ENCODE data around the gene TUBA1B.

The TUBA1B gene

GRCh38 chr12:49121047-49121696 is 10.0 kb downstream of the TUBA1B start:
- 27% methylated on average over 5 of the region's 6 CpGs for WGBS
- Histone ChIP-seq H3K4me3 (ENCODE audit: insufficient read depth in 1 of 2, low read depth in 1 of 2, low read length in 2 of 2) (no peak overlapping the region), H2AK5ac (ENCODE audit: low read length, severe bottlenecking) (no peak overlapping the region), H2BK12ac (ENCODE audit: low read length in 2 of 2) (no peak overlapping the region), H3K79me1 (replicated peaks; ENCODE audit: low read length, poor library complexity, severe bottlenecking) (no peaks in the 10 kb centered on the region), H3K9ac (ENCODE audit: low read length) (no peak overlapping the region), H3K4ac (ENCODE audit: low read depth in 1 of 2, low read length in 2 of 2) (no peak overlapping the region), H3K4me1 (ENCODE audit: control insufficient read depth, insufficient read depth, low read depth, low read length) (peaks cover 2% of the 10 kb centered on the region), H3K4me2 (ENCODE audit: low read length, poor library complexity, severe bottlenecking) (no peak overlapping the region), H2BK5ac (ENCODE audit: low read depth, low read length, poor library complexity, severe bottlenecking) (no peak overlapping the region), H3K9me3 (ENCODE audit: control insufficient read depth, low read length) (no peaks in the 10 kb centered on the region), H3K18ac (ENCODE audit: low read depth in 1 of 2, low read length in 2 of 2) (no peak overlapping the region), H3K14ac (ENCODE audit: low read length in 2 of 2) (no peak overlapping the region), H4K91ac (ENCODE audit: low read length) (peak overlapping the region; percentile 18), H2BK15ac (ENCODE audit: low read depth, poor library complexity, severe bottlenecking) (no peak overlapping the region), H2BK120ac (ENCODE audit: low read depth, low read length) (no peak overlapping the region), H3K23ac (ENCODE audit: low read length in 2 of 2) (no peak overlapping the region), H4K8ac (ENCODE audit: low read length) (no peak overlapping the region), H3K36me3 (ENCODE audit: control insufficient read depth in 1 of 2, insufficient read depth in 2 of 2, low read depth in 1 of 2, low read length in 2 of 2) (no peaks in the 10 kb centered on the region), H3K27me3 (ENCODE audit: control insufficient read depth in 1 of 2, insufficient read depth in 1 of 2, low read length in 2 of 2) (no peaks in the 10 kb centered on the region), H2AFZ (ENCODE audit: low read depth, low read length) (no peak overlapping the region), H3K27ac (ENCODE audit: low read length, poor library complexity, severe bottlenecking) (no peak overlapping the region)
- peak; percentile 73 for DNase-seq

- DNase-seq = no peak
- WGBS = 68% methylated on average over 5 of the region's 6 CpGs
- H2BK120ac ChIP-seq (ENCODE audit: low read depth, low read length) = no peak overlapping the region
- H3K9ac ChIP-seq (ENCODE audit: low read length) = peak overlapping the region; percentile 95
- peak overlapping the region; percentile 76 for H3K27ac ChIP-seq (ENCODE audit: low read length, poor library complexity, severe bottlenecking)
- peaks cover 8 to 10% of the 10 kb centered on the region in 2 experiments for H3K36me3 ChIP-seq (ENCODE audit: control insufficient read depth in 1 of 2, insufficient read depth in 2 of 2, low read depth in 1 of 2, low read length in 2 of 2)
- H3K4me3 ChIP-seq (ENCODE audit: insufficient read depth in 1 of 2, low read depth in 1 of 2, low read length in 2 of 2) = peak overlapping the region; percentile 77 to 99
- H2AFZ ChIP-seq (ENCODE audit: low read depth, low read length) = peak overlapping the region; percentile 86
- H3K23ac ChIP-seq (ENCODE audit: low read length in 2 of 2) = no peak overlapping the region
- peaks cover 16% of the 10 kb centered on the region for H3K4me1 ChIP-seq (ENCODE audit: control insufficient read depth, insufficient read depth, low read depth, low read length)
- peak overlapping the region; percentile 86 for H3K4me2 ChIP-seq (ENCODE audit: low read length, poor library complexity, severe bottlenecking)
- H3K79me1 ChIP-seq (replicated peaks; ENCODE audit: low read length, poor library complexity, severe bottlenecking) = peaks cover 17% of the 10 kb centered on the region
- H3K9me3 ChIP-seq (ENCODE audit: control insufficient read depth, low read length) = no peaks in the 10 kb centered on the region
- no peak overlapping the region for H4K91ac ChIP-seq (ENCODE audit: low read length)
- no peak overlapping the region for H2BK5ac ChIP-seq (ENCODE audit: low read depth, low read length, poor library complexity, severe bottlenecking)
- H2AK5ac ChIP-seq (ENCODE audit: low read length, severe bottlenecking) = no peak overlapping the region
- peak overlapping the region in 1 of 2 experiments; percentile 75 for H3K4ac ChIP-seq (ENCODE audit: low read depth in 1 of 2, low read length in 2 of 2)
- H3K27me3 ChIP-seq (ENCODE audit: control insufficient read depth in 1 of 2, insufficient read depth in 1 of 2, low read length in 2 of 2) = no peaks in the 10 kb centered on the region
- peak overlapping the region in 1 of 2 experiments; percentile 87 for H3K14ac ChIP-seq (ENCODE audit: low read length in 2 of 2)
- no peak overlapping the region for H2BK15ac ChIP-seq (ENCODE audit: low read depth, poor library complexity, severe bottlenecking)
- no peak overlapping the region for H2BK12ac ChIP-seq (ENCODE audit: low read length in 2 of 2)
- peak overlapping the region; percentile 91 for H4K8ac ChIP-seq (ENCODE audit: low read length)
- peak overlapping the region in 1 of 2 experiments; percentile 38 for H3K18ac ChIP-seq (ENCODE audit: low read depth in 1 of 2, low read length in 2 of 2)
Measured at GRCh38 chr12:49111206-49111605, 20.0 kb downstream of the TUBA1B start.

- Histone ChIP-seq H3K4me2 (ENCODE audit: low read length, poor library complexity, severe bottlenecking) (peak within 1 kb of the TSS; percentile 86), H3K4ac (ENCODE audit: low read depth in 1 of 2, low read length in 2 of 2) (peak within 1 kb of the TSS; percentile 68 to 87), H3K27ac (ENCODE audit: low read length, poor library complexity, severe bottlenecking) (peak within 1 kb of the TSS; percentile 76), H3K14ac (ENCODE audit: low read length in 2 of 2) (peak within 1 kb of the TSS in 1 of 2 experiments; percentile 98), H3K4me1 (ENCODE audit: control insufficient read depth, insufficient read depth, low read depth, low read length) (peaks cover 16% of the 10 kb centered on the region), H3K4me3 (ENCODE audit: insufficient read depth in 1 of 2, low read depth in 1 of 2, low read length in 2 of 2) (peak within 1 kb of the TSS; percentile 77 to 99), H3K9me3 (ENCODE audit: control insufficient read depth, low read length) (no peaks in the 10 kb centered on the region), H3K9ac (ENCODE audit: low read length) (peak within 1 kb of the TSS; percentile 95), H3K79me1 (replicated peaks; ENCODE audit: low read length, poor library complexity, severe bottlenecking) (peaks cover 22% of the 10 kb centered on the region), H2BK5ac (ENCODE audit: low read depth, low read length, poor library complexity, severe bottlenecking) (peak within 1 kb of the TSS; percentile 47), H2AFZ (ENCODE audit: low read depth, low read length) (peak within 1 kb of the TSS; percentile 86), H3K18ac (ENCODE audit: low read depth in 1 of 2, low read length in 2 of 2) (peak within 1 kb of the TSS; percentile 78 to 99), H4K91ac (ENCODE audit: low read length) (peak within 1 kb of the TSS; percentile 74), H2BK120ac (ENCODE audit: low read depth, low read length) (peak within 1 kb of the TSS; percentile 64), H2BK15ac (ENCODE audit: low read depth, poor library complexity, severe bottlenecking) (no peak within 1 kb of the TSS), H2AK5ac (ENCODE audit: low read length, severe bottlenecking) (no peak within 1 kb of the TSS), H3K23ac (ENCODE audit: low read length in 2 of 2) (peak within 1 kb of the TSS in 1 of 2 experiments; percentile 99), H4K8ac (ENCODE audit: low read length) (peak within 1 kb of the TSS; percentile 91), H2BK12ac (ENCODE audit: low read length in 2 of 2) (peak within 1 kb of the TSS in 1 of 2 experiments; percentile 29), H3K27me3 (ENCODE audit: control insufficient read depth in 1 of 2, insufficient read depth in 1 of 2, low read length in 2 of 2) (no peaks in the 10 kb centered on the region), H3K36me3 (ENCODE audit: control insufficient read depth in 1 of 2, insufficient read depth in 2 of 2, low read depth in 1 of 2, low read length in 2 of 2) (peaks cover 11 to 13% of the 10 kb centered on the region in 2 experiments)
- under 1% methylated on average over 41 of the region's 43 CpGs for WGBS
- DNase-seq = peak; percentile 99
Measured at GRCh38 chr12:49110464-49111155, 20.6 kb downstream of the TUBA1B start, which contains the start of gene LMBR1L. Gene LMBR1L (minus strand): TSS chr12:49110847. CDS start chr12:49110555, 292 bp downstream.
